Measurements from ENCODE around the gene LHX3. TPM values are rescaled to one million over a fixed set of nuclear protein-coding genes. Genes with fewer than 3 reads are reported as not detected.
"Not testable (repeated sequence)": the region's sequence is repeated elsewhere in the genome, so short reads cannot be mapped to it uniquely, and the experiment has no call there.

The LHX3 gene
- polyA plus RNA-seq, 1 of the 3 experiments (the other 2 are of a cell fraction), result not detected

DNA sequence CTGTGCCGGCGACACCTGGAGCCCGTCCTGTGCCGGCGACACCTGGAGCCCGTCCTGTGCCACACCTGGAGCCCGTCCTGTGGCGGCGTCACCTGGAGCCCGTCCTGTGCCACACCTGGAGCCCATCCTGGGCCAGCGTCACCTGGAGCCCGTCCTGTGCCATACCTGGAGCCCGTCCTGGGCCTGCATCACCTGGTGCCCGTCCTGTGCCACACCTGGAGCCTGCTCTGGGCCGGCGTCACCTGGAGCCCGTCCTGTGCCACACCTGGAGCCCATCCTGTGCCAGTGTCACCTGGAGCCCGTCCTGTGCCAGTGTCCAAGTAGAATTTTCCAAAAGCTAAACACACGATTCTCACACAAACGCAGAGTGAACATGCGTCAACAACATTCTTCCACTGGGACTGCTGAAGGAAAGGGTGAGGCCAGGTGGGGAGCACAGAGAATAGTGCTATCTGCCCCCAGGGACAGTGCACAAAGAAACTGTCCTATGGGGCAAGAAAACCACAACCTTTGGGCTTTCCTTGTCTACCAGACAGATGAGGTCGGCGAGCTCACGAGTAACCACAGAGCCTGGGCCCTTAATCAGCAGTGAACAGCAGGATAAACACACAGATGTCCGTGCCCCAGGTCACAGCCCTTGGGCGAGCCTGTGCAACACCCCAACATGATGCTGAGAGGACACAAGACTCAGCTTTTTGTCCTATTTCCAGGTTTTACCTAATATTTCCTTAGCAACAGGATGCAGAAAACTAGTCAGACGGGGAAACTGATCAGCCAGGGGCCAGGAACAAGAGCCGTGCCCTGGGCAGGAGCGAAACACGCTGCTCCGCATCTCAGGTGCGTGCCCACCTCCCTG, 32.8 kb upstream of the LHX3 start:
- Histone ChIP-seq H3K4me2 (no peak overlapping the region), H3K9me2 (no peaks in the 10 kb centered on the region), H3K36me3 (replicated peaks in 1 of 2; ENCODE audit: control insufficient read depth in 1 of 2, insufficient read depth in 2 of 2, low read length in 1 of 2) (peaks cover 0 to 32% of the 10 kb centered on the region in 2 experiments), H4K20me1 (ENCODE audit: insufficient read depth) (peaks cover 56% of the 10 kb centered on the region), H3K27me3 (ENCODE audit: insufficient read depth) (no peaks in the 10 kb centered on the region), H3K79me2 (ENCODE audit: insufficient read depth) (peaks cover 19% of the 10 kb centered on the region), H3F3A (replicated peaks; ENCODE audit: insufficient read depth) (no peaks in the 10 kb centered on the region), H3K27ac (ENCODE audit: low read depth in 2 of 2, low read length in 1 of 2) (no peak overlapping the region), H3K9ac (no peak overlapping the region), H3K4me1 (ENCODE audit: control insufficient read depth in 1 of 2, insufficient read depth in 2 of 2, low read depth in 1 of 2, low read length in 1 of 2) (peaks cover 0 to 6% of the 10 kb centered on the region in 2 experiments; a peak in 1 of 4 replicates), H3K9me3 (no peaks in the 10 kb centered on the region), H3K4me3 (ENCODE audit: low read depth in 2 of 2, low read length in 1 of 2) (no peak overlapping the region), H2AFZ (ENCODE audit: low read depth) (no peak overlapping the region)
- TF ChIP-seq MXI1 (IDR thresholded peaks at IDR 0.05; ENCODE audit: low read depth, low read length), result no peak
- TF ChIP-seq, protein P1, sequence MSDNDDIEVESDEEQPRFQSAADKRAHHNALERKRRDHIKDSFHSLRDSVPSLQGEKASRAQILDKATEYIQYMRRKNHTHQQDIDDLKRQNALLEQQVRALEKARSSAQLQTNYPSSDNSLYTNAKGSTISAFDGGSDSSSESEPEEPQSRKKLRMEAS (IDR thresholded peaks at IDR 0.05; ENCODE audit: low read depth), result no peak
- TF ChIP-seq CHD2 (IDR thresholded peaks at IDR 0.05; ENCODE audit: low read length, partially characterized antibody), result no peak
- TF ChIP-seq, protein P2, sequence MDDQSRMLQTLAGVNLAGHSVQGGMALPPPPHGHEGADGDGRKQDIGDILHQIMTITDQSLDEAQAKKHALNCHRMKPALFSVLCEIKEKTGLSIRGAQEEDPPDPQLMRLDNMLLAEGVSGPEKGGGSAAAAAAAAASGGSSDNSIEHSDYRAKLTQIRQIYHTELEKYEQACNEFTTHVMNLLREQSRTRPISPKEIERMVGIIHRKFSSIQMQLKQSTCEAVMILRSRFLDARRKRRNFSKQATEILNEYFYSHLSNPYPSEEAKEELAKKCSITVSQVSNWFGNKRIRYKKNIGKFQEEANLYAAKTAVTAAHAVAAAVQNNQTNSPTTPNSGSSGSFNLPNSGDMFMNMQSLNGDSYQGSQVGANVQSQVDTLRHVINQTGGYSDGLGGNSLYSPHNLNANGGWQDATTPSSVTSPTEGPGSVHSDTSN (IDR thresholded peaks at IDR 0.05), result no peak
- TF ChIP-seq FOXM1 (IDR thresholded peaks at IDR 0.05; ENCODE audit: low read depth), result no peak
- TF ChIP-seq RXRA (IDR thresholded peaks at IDR 0.05; ENCODE audit: borderline replicate concordance, low read depth), result no peak
- TF ChIP-seq FOSL2 (IDR thresholded peaks at IDR 0.05; ENCODE audit: borderline replicate concordance, low read depth), result no peak
- TF ChIP-seq, protein P3, sequence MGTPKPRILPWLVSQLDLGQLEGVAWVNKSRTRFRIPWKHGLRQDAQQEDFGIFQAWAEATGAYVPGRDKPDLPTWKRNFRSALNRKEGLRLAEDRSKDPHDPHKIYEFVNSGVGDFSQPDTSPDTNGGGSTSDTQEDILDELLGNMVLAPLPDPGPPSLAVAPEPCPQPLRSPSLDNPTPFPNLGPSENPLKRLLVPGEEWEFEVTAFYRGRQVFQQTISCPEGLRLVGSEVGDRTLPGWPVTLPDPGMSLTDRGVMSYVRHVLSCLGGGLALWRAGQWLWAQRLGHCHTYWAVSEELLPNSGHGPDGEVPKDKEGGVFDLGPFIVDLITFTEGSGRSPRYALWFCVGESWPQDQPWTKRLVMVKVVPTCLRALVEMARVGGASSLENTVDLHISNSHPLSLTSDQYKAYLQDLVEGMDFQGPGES (IDR thresholded peaks at IDR 0.05; ENCODE audit: low read depth, low read length), result no peak
- no peak for TF ChIP-seq TEAD4 (IDR thresholded peaks at IDR 0.05; ENCODE audit: borderline replicate concordance, insufficient read depth)
- TF ChIP-seq FOXJ3 (CRISPR knock-in tag; IDR thresholded peaks at IDR 0.05), result no peak
- TF ChIP-seq, protein P4, sequence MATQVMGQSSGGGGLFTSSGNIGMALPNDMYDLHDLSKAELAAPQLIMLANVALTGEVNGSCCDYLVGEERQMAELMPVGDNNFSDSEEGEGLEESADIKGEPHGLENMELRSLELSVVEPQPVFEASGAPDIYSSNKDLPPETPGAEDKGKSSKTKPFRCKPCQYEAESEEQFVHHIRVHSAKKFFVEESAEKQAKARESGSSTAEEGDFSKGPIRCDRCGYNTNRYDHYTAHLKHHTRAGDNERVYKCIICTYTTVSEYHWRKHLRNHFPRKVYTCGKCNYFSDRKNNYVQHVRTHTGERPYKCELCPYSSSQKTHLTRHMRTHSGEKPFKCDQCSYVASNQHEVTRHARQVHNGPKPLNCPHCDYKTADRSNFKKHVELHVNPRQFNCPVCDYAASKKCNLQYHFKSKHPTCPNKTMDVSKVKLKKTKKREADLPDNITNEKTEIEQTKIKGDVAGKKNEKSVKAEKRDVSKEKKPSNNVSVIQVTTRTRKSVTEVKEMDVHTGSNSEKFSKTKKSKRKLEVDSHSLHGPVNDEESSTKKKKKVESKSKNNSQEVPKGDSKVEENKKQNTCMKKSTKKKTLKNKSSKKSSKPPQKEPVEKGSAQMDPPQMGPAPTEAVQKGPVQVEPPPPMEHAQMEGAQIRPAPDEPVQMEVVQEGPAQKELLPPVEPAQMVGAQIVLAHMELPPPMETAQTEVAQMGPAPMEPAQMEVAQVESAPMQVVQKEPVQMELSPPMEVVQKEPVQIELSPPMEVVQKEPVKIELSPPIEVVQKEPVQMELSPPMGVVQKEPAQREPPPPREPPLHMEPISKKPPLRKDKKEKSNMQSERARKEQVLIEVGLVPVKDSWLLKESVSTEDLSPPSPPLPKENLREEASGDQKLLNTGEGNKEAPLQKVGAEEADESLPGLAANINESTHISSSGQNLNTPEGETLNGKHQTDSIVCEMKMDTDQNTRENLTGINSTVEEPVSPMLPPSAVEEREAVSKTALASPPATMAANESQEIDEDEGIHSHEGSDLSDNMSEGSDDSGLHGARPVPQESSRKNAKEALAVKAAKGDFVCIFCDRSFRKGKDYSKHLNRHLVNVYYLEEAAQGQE (IDR thresholded peaks at IDR 0.05; ENCODE audit: low read depth, low read length), result no peak
- no peak for TF ChIP-seq TCF12 (IDR thresholded peaks at IDR 0.05)
- no peak for TF ChIP-seq SMC3 (IDR thresholded peaks at IDR 0.05; ENCODE audit: low read depth, low read length)
- TF ChIP-seq, protein P5, sequence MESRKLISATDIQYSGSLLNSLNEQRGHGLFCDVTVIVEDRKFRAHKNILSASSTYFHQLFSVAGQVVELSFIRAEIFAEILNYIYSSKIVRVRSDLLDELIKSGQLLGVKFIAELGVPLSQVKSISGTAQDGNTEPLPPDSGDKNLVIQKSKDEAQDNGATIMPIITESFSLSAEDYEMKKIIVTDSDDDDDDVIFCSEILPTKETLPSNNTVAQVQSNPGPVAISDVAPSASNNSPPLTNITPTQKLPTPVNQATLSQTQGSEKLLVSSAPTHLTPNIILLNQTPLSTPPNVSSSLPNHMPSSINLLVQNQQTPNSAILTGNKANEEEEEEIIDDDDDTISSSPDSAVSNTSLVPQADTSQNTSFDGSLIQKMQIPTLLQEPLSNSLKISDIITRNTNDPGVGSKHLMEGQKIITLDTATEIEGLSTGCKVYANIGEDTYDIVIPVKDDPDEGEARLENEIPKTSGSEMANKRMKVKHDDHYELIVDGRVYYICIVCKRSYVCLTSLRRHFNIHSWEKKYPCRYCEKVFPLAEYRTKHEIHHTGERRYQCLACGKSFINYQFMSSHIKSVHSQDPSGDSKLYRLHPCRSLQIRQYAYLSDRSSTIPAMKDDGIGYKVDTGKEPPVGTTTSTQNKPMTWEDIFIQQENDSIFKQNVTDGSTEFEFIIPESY (IDR thresholded peaks at IDR 0.05; ENCODE audit: borderline replicate concordance, low read depth), result no peak
- no peak for TF ChIP-seq EP300 (IDR thresholded peaks at IDR 0.05; ENCODE audit: borderline replicate concordance in 1 of 2, low read depth in 1 of 2, low read length in 1 of 2)
- TF ChIP-seq MEF2A (IDR thresholded peaks at IDR 0.05; ENCODE audit: borderline replicate concordance, low read depth), result no peak
- no peak for DNase-seq
- ChIA-PET CTCF (interaction anchor here (0.9 to 2.1 kb wide), 3 partner anchors 12 to 100 kb away, joined by 3 to 7 read pairs (median 3); no protein-coding TSS in a partner anchor), POLR2A (interaction anchor here (0.5 kb wide), 1 partner anchor 25 kb away, joined by 3 read pairs; no protein-coding TSS in a partner anchor)
- WGBS (ENCODE audit: low lambda C conversion rate), result 96% methylated on average over 30 of the region's 32 CpGs

DNA sequence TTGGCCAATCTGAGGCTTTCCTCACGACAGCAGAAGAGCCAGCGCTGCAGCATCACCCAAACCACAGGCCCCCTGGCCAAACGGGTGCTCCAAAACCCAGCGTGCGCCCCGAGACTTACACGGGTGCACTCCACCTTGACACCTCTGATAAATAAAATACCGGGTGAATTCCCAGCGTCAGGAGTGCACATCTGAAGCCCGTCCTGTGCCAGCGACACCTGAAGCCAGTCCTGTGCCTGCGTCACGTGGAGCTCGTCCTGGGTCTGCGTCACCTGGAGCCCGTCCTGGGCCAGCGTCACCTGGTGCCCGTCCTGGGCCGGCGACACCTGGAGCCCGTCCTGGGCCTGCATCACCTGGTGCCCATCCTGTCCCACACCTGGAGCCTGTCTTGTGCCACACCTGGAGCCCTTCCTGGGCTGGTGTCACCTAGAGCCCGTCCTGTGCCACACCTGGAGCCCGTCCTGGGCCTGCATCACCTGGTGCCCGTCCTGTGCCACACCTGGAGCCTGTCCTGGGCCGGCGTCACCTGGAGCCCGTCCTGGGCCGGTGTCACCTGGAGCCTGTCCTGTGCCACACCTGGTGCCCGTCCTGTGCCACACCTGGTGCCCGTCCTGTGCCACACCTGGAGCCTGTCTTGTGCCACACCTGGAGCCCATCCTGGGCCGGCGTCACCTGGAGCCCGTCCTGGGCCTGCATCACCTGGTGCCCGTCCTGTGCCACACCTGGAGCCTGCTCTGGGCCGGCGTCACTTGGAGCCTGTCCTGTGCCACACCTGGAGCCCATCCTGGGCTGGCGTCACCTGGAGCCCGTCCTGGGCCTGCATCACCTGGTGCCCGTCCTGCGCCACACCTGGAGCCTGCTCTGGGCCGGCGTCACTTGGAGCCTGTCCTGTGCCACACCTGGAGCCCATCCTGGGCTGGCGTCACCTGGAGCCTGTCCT, 31.8 kb upstream of the LHX3 start:
- 81% methylated on average over 6 of the region's 43 CpGs for WGBS (ENCODE audit: low lambda C conversion rate)
- CTCF ChIA-PET, result interaction anchor here (2.1 to 3.5 kb wide), 2 partner anchors 11 to 47 kb away, joined by 7 to 15 read pairs; no protein-coding TSS in a partner anchor

More for the DNA sequence above, 31.8 kb upstream of the LHX3 start:
- POLR2A ChIA-PET; H3K79me2 ChIP-seq (ENCODE audit: insufficient read depth); H3K4me2 ChIP-seq; H2AFZ ChIP-seq (ENCODE audit: low read depth); H3K9me2 ChIP-seq; H3K4me1 ChIP-seq (ENCODE audit: control insufficient read depth in 1 of 2, insufficient read depth in 2 of 2, low read depth in 1 of 2, low read length in 1 of 2); H3K9me3 ChIP-seq; H3K4me3 ChIP-seq (ENCODE audit: low read depth in 2 of 2, low read length in 1 of 2); DNase-seq; H3K9ac ChIP-seq; H3K27ac ChIP-seq (ENCODE audit: low read depth in 2 of 2, low read length in 1 of 2); H3K27me3 ChIP-seq (ENCODE audit: insufficient read depth); H3F3A ChIP-seq (replicated peaks; ENCODE audit: insufficient read depth): not testable (repeated sequence)
- Histone ChIP-seq H4K20me1 (ENCODE audit: insufficient read depth) (peaks cover 46% of the 10 kb centered on the region), H3K36me3 (replicated peaks in 1 of 2; ENCODE audit: control insufficient read depth in 1 of 2, insufficient read depth in 2 of 2, low read length in 1 of 2) (peaks cover 0 to 28% of the 10 kb centered on the region in 2 experiments)
